Thoracic aorta (tissue), 2 donors: ENCODE measurements around the gene RASGRP3. TPM values are rescaled to one million over a fixed set of nuclear protein-coding genes. Genes with fewer than 3 reads are reported as not detected.

Experiments
- ATAC-seq: fragments of 150-250 bp; one replicate; pipeline ENCODE4 v1.8.0; 2017; ENCODE audit warnings: low read depth; ENCODE audit not compliant: insufficient number of reproducible peaks, low FRiP score
- DNase-seq: peaks from one replicate; pipeline ENCODE4 v3.0.0-alpha.2; 2020; ENCODE audit warnings: low spot score
- H3K27ac ChIP-seq, 2 donors: fragments of 200-600 bp; sonication (generic); 1 replicate in 1 of 2; 2 replicates in 1 of 2; pipeline ENCODE4 v1.5.1; 2016; ENCODE audit warnings: mild to moderate bottlenecking in 2 of 2, moderate library complexity in 2 of 2
- H3K27me3 ChIP-seq: fragments of 200-600 bp; sonication (generic); replicated peaks from 2 replicates; pipeline ENCODE4 v1.6.0; 2016; ENCODE audit warnings: mild to moderate bottlenecking; ENCODE audit not compliant: insufficient read depth
- H3K36me3 ChIP-seq: fragments of 200-600 bp; sonication (generic); one replicate; pipeline ENCODE4 v1.5.1; 2016
- H3K4me1 ChIP-seq, 2 donors: fragments of 200-600 bp; sonication (generic); 1 replicate in 1 of 2; 2 replicates in 1 of 2; pipeline versions ENCODE4 v1.5.1 to v1.6.0; 2016; ENCODE audit warnings: low read depth in 2 of 2, mild to moderate bottlenecking in 1 of 2; ENCODE audit not compliant: control insufficient read depth in 1 of 2
- H3K4me3 ChIP-seq: fragments of 200-600 bp; sonication (generic); 2 replicates; pipeline ENCODE4 v1.5.1; 2016; ENCODE audit warnings: mild to moderate bottlenecking
- H3K9me3 ChIP-seq: fragments of 200-600 bp; sonication (generic); 2 replicates; pipeline ENCODE4 v1.5.1; 2016
- total RNA-seq, 2 donors: library from RNA; depleted of rRNA; stranded (reverse); fragments of >200 nt; gene quantifications; one replicate each; pipeline versions ENCODE4 v1.1.0 to v1.2.3, GENCODE V29; 2016
- TF ChIP-seq, protein P1 (sequence below): fragments of 200-600 bp; sonication (generic); IDR thresholded peaks from one replicate; pipeline ENCODE4 v1.5.1; 2019; ENCODE audit warnings: antibody characterized with exemption

Gene RASGRP3
- total RNA-seq, 2 donors from 2014 or later: 16.2 to 22.1 TPM

DNA sequence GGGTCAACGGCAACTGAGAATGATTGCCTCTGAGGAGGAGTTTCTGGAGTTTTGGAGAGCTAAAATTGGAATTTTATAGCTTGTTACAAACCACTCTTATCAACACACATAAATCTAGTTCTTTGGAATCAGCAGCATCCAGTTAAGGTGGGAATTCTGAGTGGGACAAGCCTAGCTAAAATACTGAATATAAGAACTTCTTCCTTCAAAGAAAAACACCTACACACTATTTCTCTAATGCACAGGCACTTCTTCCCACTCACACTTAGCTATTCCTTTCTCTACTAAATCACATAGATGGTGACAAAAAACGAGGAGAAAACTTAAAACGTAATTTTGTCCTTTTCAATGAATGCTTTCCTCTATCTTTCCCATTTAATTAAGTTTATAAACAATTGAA, 79.2 kb downstream of the RASGRP3 start:
- ATAC-seq (no peak), DNase-seq (no peak)
- TF ChIP-seq, protein P1, sequence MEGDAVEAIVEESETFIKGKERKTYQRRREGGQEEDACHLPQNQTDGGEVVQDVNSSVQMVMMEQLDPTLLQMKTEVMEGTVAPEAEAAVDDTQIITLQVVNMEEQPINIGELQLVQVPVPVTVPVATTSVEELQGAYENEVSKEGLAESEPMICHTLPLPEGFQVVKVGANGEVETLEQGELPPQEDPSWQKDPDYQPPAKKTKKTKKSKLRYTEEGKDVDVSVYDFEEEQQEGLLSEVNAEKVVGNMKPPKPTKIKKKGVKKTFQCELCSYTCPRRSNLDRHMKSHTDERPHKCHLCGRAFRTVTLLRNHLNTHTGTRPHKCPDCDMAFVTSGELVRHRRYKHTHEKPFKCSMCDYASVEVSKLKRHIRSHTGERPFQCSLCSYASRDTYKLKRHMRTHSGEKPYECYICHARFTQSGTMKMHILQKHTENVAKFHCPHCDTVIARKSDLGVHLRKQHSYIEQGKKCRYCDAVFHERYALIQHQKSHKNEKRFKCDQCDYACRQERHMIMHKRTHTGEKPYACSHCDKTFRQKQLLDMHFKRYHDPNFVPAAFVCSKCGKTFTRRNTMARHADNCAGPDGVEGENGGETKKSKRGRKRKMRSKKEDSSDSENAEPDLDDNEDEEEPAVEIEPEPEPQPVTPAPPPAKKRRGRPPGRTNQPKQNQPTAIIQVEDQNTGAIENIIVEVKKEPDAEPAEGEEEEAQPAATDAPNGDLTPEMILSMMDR: no peak
- H3K9me3 ChIP-seq: no peaks in the 10 kb centered on the region
- H3K27me3 ChIP-seq: no peaks in the 10 kb centered on the region
- no peak overlapping the region for H3K27ac ChIP-seq
- H3K36me3 ChIP-seq: no peaks in the 10 kb centered on the region
- no peak overlapping the region for H3K4me3 ChIP-seq
- no peaks in the 10 kb centered on the region for H3K4me1 ChIP-seq

DNA sequence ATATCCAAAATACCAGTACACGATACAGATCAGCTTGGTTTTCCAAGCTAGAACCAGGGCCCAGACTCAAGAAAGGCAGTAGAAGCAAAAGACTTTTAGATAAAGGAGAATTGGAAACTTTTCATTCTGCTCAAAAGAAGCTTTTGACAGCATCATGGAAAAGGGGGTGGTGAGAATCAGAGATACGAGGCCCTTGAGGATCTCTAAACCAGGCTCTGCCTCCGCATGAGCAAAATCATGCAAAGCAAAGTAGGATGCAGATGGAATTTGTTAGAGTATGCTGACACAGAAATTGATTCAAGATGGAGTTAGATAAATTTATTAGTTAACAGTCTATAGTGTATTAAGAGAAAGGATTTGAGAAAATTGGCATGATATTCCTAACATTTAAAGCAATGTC, 82.9 kb downstream of the RASGRP3 start:
- no peak overlapping the region for H3K27ac ChIP-seq
- H3K36me3 ChIP-seq: no peaks in the 10 kb centered on the region
- no peak for ATAC-seq
- no peak overlapping the region for H3K4me3 ChIP-seq
- DNase-seq: no peak
- no peaks in the 10 kb centered on the region for H3K4me1 ChIP-seq
- TF ChIP-seq, protein P1: no peak
- no peaks in the 10 kb centered on the region for H3K27me3 ChIP-seq
- H3K9me3 ChIP-seq: no peaks in the 10 kb centered on the region

DNA sequence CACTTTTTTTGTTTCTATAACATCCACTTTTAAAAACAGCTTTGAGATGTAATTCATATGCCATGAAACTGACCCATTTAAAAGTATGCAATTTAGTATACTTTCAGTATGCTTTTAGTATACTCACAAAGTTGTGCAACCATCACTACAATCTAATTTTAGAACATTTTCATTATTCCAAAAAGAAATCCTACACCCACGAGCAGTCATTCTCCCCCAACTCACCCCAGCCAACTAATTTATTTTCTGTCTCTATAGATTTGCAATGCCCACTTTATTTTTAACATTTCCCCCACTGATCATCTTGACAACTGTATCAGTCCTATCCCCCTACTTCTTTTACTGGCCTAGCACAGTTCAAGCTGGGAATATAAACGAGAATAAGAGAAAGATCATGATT, 83.6 kb downstream of the RASGRP3 start:
- no peaks in the 10 kb centered on the region for H3K9me3 ChIP-seq
- H3K27me3 ChIP-seq: no peaks in the 10 kb centered on the region
- TF ChIP-seq, protein P1: no peak
- ATAC-seq (no peak), DNase-seq (no peak)
- H3K4me1 ChIP-seq: no peaks in the 10 kb centered on the region
- H3K27ac ChIP-seq: no peak overlapping the region
- H3K36me3 ChIP-seq: no peaks in the 10 kb centered on the region
- H3K4me3 ChIP-seq: no peak overlapping the region

DNA sequence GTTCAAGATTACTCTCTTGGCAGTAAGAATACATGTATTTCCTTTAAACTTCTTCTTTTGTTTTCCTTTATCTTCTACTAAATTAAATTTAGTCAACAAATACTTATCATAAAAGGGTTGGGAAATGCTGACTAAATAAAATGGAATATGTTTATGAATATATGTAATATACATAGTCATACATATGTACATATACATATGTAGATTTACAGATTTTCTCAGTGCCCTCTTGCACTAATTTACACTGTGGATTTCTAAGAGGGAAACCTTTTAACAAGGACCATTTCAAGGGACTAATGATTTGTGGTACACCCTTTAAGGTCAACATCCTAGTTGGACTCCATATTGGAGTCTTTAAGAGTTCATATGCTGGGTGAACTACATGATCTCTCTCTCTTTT, 85.4 kb downstream of the RASGRP3 start:
- Histone ChIP-seq H3K27me3 (no peaks in the 10 kb centered on the region), H3K36me3 (no peaks in the 10 kb centered on the region), H3K27ac (no peak overlapping the region), H3K9me3 (no peaks in the 10 kb centered on the region), H3K4me1 (no peaks in the 10 kb centered on the region), H3K4me3 (no peak overlapping the region)
- ATAC-seq (no peak), DNase-seq (no peak)
- TF ChIP-seq, protein P1: no peak

DNA sequence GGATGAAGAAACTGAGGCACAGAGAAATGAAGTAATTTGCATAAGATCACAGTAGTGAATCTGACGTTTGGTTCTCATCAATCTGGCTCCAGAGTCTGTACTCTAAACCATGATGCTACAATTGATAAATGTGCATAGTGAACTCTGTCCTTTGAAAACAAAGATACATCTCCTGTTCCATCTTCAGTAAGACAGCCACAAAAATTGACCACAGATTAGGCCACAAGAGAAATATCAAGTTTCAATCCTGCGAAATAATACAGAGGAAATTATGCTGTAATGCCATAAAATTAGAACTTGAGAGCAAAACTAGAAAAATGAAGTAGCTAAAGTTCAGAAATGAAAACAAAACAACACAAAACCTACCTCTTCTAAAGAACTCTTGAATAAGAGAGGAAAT, 94.2 kb downstream of the RASGRP3 start:
- no peaks in the 10 kb centered on the region for H3K9me3 ChIP-seq
- no peak for DNase-seq
- no peak overlapping the region for H3K27ac ChIP-seq
- no peak for ATAC-seq
- H3K4me1 ChIP-seq: no peaks in the 10 kb centered on the region
- TF ChIP-seq, protein P1: no peak
- H3K27me3 ChIP-seq: no peaks in the 10 kb centered on the region
- no peaks in the 10 kb centered on the region for H3K36me3 ChIP-seq
- no peak overlapping the region for H3K4me3 ChIP-seq
